HG03103 (cell line): Measurements from ENCODE around the gene CCK.

Experiments
- ATAC-seq: cut with Tn5 transposase; IDR thresholded peaks from one replicate; pipeline ENCODE4 v1.9.1; 2021; ENCODE audit warnings: low read depth; ENCODE audit not compliant: unreplicated experiment

CCK gene

DNA sequence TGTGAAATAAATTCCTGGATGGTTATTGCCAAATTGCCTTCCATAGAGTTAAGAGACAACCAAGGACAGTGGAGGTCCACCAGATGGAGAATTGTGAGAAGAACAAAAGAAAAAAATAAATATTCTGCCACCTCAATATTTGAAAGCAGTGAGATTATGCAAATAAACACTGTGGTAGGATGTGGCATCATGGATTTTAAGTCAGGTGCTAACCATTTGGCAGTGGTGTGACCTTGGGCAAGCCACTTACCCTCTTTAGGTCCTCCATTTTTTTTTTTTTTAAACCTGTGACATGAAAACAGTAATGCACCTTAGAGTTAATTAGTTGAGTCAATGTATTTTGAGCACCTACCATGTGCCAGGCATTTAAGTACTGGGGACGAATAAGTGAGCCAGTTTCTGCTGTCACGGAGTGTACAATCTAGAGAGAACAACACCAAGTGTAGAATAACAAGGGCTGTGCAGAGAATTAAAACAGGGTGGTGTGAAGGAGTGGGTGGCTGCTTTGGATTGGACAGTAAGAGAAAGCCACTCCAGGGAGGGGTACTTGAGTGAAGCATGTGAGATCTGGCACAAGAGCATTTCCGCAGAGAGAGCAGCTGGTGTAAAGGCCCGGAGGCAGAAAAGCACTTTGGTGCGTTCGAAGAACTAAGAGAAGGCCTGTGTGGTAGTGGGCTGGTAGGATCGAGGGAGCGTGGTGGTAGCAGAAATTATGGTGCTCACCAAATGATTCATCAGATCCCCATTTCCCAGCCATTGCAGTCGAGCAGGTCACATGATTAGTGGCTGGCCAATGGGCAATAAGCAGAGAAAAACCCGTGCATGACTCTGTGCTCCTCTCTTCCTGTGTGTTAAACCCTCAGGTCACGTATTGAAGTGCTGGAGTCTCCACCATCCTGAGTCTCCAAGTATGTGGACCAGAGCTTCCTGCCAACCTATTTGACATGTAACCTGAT lies 39.2 kb downstream of the CCK start:
- no peak for ATAC-seq

GRCh38 chr3:42225486-42226363 lies 40.3 kb downstream of the CCK start:
- no peak for ATAC-seq

DNA sequence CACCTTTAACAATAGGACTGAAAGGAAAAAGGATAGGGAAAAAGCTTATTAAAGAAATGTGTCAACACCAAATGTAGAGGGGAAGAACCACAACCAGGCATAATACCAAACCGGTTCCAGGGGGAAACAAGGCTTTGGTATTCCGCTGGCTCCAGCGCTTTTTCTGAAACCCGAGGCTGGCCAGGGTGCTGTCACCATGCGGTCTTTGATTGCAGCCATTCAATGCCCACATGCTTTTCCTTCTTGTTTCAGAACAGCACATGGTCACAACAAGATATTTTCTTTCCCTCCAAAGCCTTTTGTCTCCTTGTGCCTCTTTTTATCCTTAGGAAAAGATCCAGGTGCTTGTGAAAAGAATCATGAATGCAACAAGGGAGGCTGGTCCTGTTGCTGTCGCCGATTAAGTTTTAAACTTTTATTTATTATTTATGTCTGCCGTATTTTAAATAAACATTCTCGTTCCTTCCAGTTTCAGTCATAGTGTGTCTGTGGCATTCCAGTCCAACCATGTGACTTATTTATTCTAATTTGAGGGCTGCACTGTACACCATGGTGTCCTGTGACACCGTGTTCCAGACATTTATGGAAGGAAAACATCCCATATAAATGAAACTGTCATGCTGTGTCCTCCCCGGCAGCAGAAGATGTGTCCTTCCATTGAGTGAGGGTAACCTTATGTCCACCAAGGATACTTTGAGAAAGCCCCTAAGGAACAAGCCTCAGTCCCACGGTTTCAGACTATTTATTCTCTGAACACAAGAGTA lies 41.1 kb downstream of the CCK start:
- ATAC-seq, result no peak

GRCh38 chr3:42224178-42224577 lies 41.8 kb downstream of the CCK start:
- ATAC-seq, result no peak

- ATAC-seq, result no peak
Measured at GRCh38 chr3:42222942-42223693, 42.9 kb downstream of the CCK start.

- no peak for ATAC-seq
Measured at GRCh38 chr3:42220436-42221121, 45.4 kb downstream of the CCK start.

GRCh38 chr3:42216931-42217333 lies 49.1 kb downstream of the CCK start:
- ATAC-seq, result no peak

DNA sequence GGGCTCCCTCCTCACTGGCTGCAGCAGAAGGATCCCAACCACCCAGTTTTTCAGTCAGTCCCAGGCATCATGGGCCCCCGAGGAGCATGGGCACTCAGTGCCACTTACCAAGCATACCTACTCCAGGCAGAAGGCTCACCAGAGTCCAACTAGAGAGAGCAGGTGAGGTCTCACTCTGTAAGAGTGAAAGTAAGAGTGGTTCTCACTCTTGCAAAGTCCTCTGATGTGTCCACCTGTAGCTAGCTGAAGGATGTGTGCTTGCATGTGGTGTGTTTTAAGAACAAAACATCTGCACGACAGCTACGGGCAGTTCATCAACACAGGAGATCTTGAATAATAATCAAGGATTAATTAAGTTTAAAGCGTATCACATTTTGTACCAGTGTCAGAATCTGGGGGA lies 49.7 kb downstream of the CCK start:
- peak; percentile 61 for ATAC-seq

DNA sequence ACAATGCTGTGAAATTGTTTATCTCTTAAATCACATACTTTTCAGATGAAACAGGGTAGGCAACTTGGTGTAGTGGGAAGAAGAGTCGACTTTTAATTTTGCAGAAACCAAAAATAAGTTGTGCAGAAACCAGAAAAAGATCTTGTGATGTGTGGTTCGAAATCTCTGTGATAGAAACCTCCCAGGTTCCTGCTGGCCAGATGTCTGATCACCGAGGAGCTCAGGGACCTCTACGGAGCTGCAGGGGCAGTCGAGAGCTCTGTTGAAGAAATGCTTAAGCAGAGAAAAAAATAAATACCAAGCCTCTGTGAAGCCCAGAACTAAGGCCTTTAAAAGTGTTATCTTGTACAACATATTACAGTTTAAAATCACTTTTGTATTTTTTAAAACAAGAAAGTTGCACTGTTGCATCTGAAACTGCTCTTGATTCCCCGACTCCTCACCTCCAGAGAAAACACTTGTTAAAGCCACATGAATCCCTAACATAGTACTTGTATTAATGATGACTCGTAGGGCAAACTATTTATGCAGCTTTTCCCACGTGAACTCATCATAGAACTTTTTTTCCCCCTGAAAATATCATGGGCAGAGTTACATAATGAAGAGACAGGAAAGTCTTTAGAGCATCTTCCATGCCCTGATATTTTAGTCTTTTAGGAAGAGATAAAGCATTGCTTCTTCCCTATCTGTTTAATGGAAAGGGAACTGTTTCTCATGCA lies 51.3 kb downstream of the CCK start:
- no peak for ATAC-seq

GRCh38 chr3:42214064-42214463 lies 51.9 kb downstream of the CCK start:
- ATAC-seq, result no peak

DNA sequence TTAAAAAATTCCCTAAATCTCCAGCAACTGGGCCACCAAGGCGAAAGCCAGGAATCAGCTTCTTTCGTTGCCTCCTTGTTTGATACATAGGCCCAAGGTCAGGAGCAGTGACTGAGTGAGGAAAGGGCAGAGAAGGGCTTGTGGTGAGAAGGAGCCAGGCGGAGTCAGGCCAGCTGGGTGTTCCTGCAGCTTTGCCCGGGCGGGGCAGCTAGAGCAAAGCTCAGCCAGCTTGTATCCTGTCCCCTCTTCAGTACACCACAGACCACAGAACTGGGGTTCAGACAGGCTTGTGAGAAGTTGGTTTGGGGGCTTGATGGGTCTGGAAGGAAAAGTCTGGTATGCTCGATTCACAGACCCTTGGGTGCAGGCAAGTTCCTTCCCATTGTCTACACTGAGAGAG lies 52.6 kb downstream of the CCK start:
- ATAC-seq, result no peak

DNA sequence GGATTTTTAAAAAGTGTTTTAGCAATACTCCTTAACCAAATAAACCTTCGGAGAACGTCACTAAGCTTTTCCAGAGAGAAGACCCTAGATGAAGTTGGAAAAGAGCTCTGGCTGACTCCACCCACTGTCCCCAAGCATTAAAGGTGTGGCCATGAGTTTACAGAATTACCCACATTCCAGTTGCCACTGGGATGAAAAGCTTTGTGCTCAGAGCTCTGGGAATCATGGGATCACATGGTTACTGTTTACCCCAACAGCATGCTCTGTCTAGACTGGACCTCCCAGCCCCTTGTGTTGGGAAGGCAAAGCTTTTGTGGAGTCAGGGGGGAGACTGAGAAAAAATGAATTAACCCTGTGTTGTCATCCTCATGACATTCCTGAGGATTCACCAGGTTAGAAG lies 55.3 kb downstream of the CCK start:
- no peak for ATAC-seq

- no peak for ATAC-seq
Measured at GRCh38 chr3:42209917-42210316, 56.1 kb downstream of the CCK start.
